Endothelial cell of umbilical vein (primary cell): ENCODE results near the gene EME2. TPM values are rescaled to one million over a fixed set of nuclear protein-coding genes. Genes with fewer than 3 reads are reported as not detected.

ENCODE experiments used
- BruUV-seq: library from RNA; stranded (reverse); fragments of 400-500 nt; replicated peaks from 2 replicates; lab custom pipeline; 2021; lab: Mats Ljungman, UMichigan
- CTCF ChIA-PET: fragments of 300-600, 350-600 bp; sonication (Branson Sonifier 250); formaldehyde crosslinking; loops from one replicate; lab custom pipeline; 2021; ENCODE audit warnings: antibody characterized with exemption, inconsistent platforms; lab: Charles Lee
- POLR2A ChIA-PET: fragments of 300-600, 350-600 bp; sonication (Branson Sonifier 250); formaldehyde crosslinking; loops from one replicate; lab custom pipeline; 2021; ENCODE audit warnings: antibody characterized with exemption, inconsistent platforms; lab: Charles Lee
- DNase-seq: peaks from one replicate; pipeline ENCODE4 v3.0.0-alpha.2; 2011; ENCODE audit warnings: low read depth, low spot score
- FAIRE-seq: peaks from 2 replicates; lab custom pipeline; 2011; peaks lifted over from hg19 to GRCh38; lab: Jason Lieb, UNC
- H2AFZ ChIP-seq: 2 replicates; pipeline ENCODE4 v1.6.0; 2012; ENCODE audit warnings: low read depth, low read length, control low read depth, inconsistent platforms
- H3K27ac ChIP-seq: 2 replicates; pipeline ENCODE4 v1.5.1; 2011; ENCODE audit warnings: low read depth, mild to moderate bottlenecking, control low read depth, low read length, moderate library complexity; ENCODE audit not compliant: insufficient read depth
- H3K27me3 ChIP-seq, 2 experiments: 2 replicates each; pipeline versions ENCODE4 v1.6.0 to v1.6.1; 2011; ENCODE audit warnings: low read length in 2 of 2, mixed read lengths in 1 of 2; ENCODE audit not compliant: control insufficient read depth in 2 of 2, insufficient read depth in 2 of 2
- H3K36me3 ChIP-seq, 2 experiments: 2 replicates in 1 of 2; 3 replicates in 1 of 2; pipeline ENCODE4 v1.5.1; 2011; ENCODE audit warnings: low read length in 2 of 2, mild to moderate bottlenecking in 1 of 2, moderate library complexity in 1 of 2; ENCODE audit not compliant: control insufficient read depth in 2 of 2, insufficient read depth in 2 of 2; ENCODE audit errors: extremely low read depth in 1 of 2
- H3K4me1 ChIP-seq: 3 replicates; pipeline ENCODE4 v1.5.1; 2011; ENCODE audit warnings: mild to moderate bottlenecking, low read length; ENCODE audit not compliant: control insufficient read depth, insufficient read depth; ENCODE audit errors: extremely low read depth
- H3K4me2 ChIP-seq: 2 replicates; pipeline ENCODE4 v1.6.1; 2011; ENCODE audit warnings: low read length, control low read depth, mixed read lengths; ENCODE audit not compliant: insufficient read depth
- H3K4me3 ChIP-seq, 3 experiments: fragments of 200-600 bp in 1 of 3; sonication (generic), shearing (Covaris generic) in 1 of 3; replicated peaks in 1 of 3; 2 replicates each; pipeline ENCODE4 v1.5.1; 2011 to 2016; ENCODE audit warnings: control low read depth in 3 of 3, low read length in 3 of 3, mild to moderate bottlenecking in 2 of 3, inconsistent platforms in 1 of 3, low read depth in 1 of 3, moderate library complexity in 1 of 3; ENCODE audit not compliant: insufficient read depth in 1 of 3
- H3K79me2 ChIP-seq: 2 replicates; pipeline ENCODE4 v1.6.0; 2012; ENCODE audit warnings: low read length, inconsistent platforms; ENCODE audit not compliant: control insufficient read depth, insufficient read depth
- H3K9ac ChIP-seq: replicated peaks from 2 replicates; pipeline ENCODE3; 2011; ENCODE audit warnings: low read length, control low read depth; ENCODE audit not compliant: insufficient read depth; ENCODE audit errors: extremely low read depth
- H3K9me1 ChIP-seq: replicated peaks from 3 replicates; pipeline ENCODE4 v1.6.0; 2011; ENCODE audit warnings: mild to moderate bottlenecking, low read length; ENCODE audit not compliant: control insufficient read depth, insufficient read depth; ENCODE audit errors: extremely low read depth
- H3K9me3 ChIP-seq: replicated peaks from 2 replicates; pipeline ENCODE4 v1.5.1; 2012; ENCODE audit warnings: low read length, inconsistent platforms; ENCODE audit not compliant: control insufficient read depth, insufficient read depth
- H4K20me1 ChIP-seq: replicated peaks from 2 replicates; pipeline ENCODE3; 2011; ENCODE audit warnings: mild to moderate bottlenecking, low read length; ENCODE audit not compliant: control insufficient read depth, insufficient read depth; ENCODE audit errors: extremely low read depth
- CTCF ChIP-seq, 2 donors: IDR thresholded peaks; 1 replicate in 1 of 2; 2 replicates in 1 of 2; pipeline ENCODE4 v1.5.1; 2011; ENCODE audit warnings: low read length in 2 of 2, mild to moderate bottlenecking in 2 of 2, moderate library complexity in 2 of 2, control low read depth in 1 of 2, inconsistent platforms in 1 of 2, low read depth in 1 of 2; ENCODE audit not compliant: insufficient read depth in 1 of 2; ENCODE audit errors: extremely low read depth in 1 of 2
- EZH2 ChIP-seq: IDR thresholded peaks from 2 replicates; pipeline ENCODE4 v1.6.1; 2012; ENCODE audit warnings: borderline replicate concordance, low read depth, mild to moderate bottlenecking, moderate library complexity, low read length, inconsistent platforms; ENCODE audit not compliant: severe bottlenecking
- FOS ChIP-seq: IDR thresholded peaks from 2 replicates; pipeline ENCODE4 v1.6.1; 2011; ENCODE audit warnings: mild to moderate bottlenecking, low read length, moderate library complexity, borderline replicate concordance; ENCODE audit not compliant: insufficient read depth
- GATA2 ChIP-seq: IDR thresholded peaks from 2 replicates; pipeline ENCODE4 v1.7.0; 2011; ENCODE audit warnings: low read depth, mild to moderate bottlenecking, moderate library complexity, mixed read lengths, low read length; ENCODE audit not compliant: insufficient read length, insufficient read depth
- JUN ChIP-seq: IDR thresholded peaks from 2 replicates; pipeline ENCODE4 v1.6.1; 2011; ENCODE audit warnings: borderline replicate concordance, low read depth; ENCODE audit not compliant: insufficient read length, insufficient read depth
- MAX ChIP-seq: IDR thresholded peaks from 2 replicates; pipeline ENCODE4 v1.6.1; 2011; ENCODE audit not compliant: insufficient read depth, insufficient read length
- MYC ChIP-seq: IDR thresholded peaks from one replicate; pipeline ENCODE4 v1.6.1; 2011; ENCODE audit warnings: mild to moderate bottlenecking, low read depth, low read length
- POLR2A ChIP-seq: IDR thresholded peaks from 2 replicates; pipeline ENCODE4 v1.6.1; 2012; ENCODE audit warnings: low read depth, mild to moderate bottlenecking, control low read depth, low read length
- POLR2AphosphoS5 ChIP-seq: IDR thresholded peaks from 2 replicates; pipeline ENCODE4 v1.6.1; 2012; ENCODE audit warnings: low read depth, mild to moderate bottlenecking, control low read depth, low read length, moderate library complexity; ENCODE audit not compliant: insufficient read depth
- dilution Hi-C: fragments of 300-500 bp; cut with MboI; formaldehyde crosslinking; loops from one replicate; pipeline ENCODE4 v1.15.0; 2019; ENCODE audit warnings: low sequenced_read_pairs; ENCODE audit not compliant: extremely low pct_ligation_motif_present
- intact Hi-C: fragments of 100-400 bp; cut with micrococcal nuclease; formaldehyde crosslinking; loops from one replicate; pipeline ENCODE4 v1.10.0; 2022
- polyA plus RNA-seq, 4 experiments: library from polyadenylated mRNA; depleted of rRNA in 3 of 4; stranded (reverse) in 3 of 4; unstranded in 1 of 4; fragments of >200 nt; gene quantifications; 2 replicates each; pipeline versions ENCODE4 v1.2.1 to v1.2.3, GENCODE V29; 2011 to 2012; ENCODE audit warnings: missing spikeins in 1 of 4
- total RNA-seq: library from RNA; stranded (reverse); gene quantifications from 2 replicates; pipeline ENCODE4 v1.2.3, GENCODE V29; 2021

The EME2 gene
- total and polyA plus RNA-seq, 2 donors (not counting 3 experiments of a cell fraction or from before 2014, with no cell fraction given) = 9.7 to 21.4 TPM

- Histone ChIP-seq H2AFZ (no peak overlapping the region), H3K4me1 (no peaks in the 10 kb centered on the region), H3K9ac (no peak overlapping the region), H3K36me3 (peaks cover 0 to 25% of the 10 kb centered on the region in 2 experiments), H3K27ac (no peak overlapping the region), H3K4me3 (no peak overlapping the region), H3K4me2 (no peak overlapping the region), H4K20me1 (no peaks in the 10 kb centered on the region), H3K79me2 (no peaks in the 10 kb centered on the region), H3K27me3 (no peaks in the 10 kb centered on the region), H3K9me1 (no peaks in the 10 kb centered on the region), H3K9me3 (no peaks in the 10 kb centered on the region)
- CTCF ChIA-PET = interaction anchor here (1.3 kb wide), 1 partner anchor 18 kb away, joined by 4 read pairs; no protein-coding TSS in a partner anchor
- POLR2A ChIA-PET = no interaction called here
- dilution Hi-C loops (no loop called here), intact Hi-C loops (no loop called here)
- FAIRE-seq = no peak
- no peak for DNase-seq
- TF ChIP-seq GATA2 (no peak), EZH2 (no peak), MYC (no peak), MAX (no peak), POLR2A (no peak), CTCF (IDR thresholded peaks at IDR 0.05; ENCODE audit: extremely low read depth in 1 of 2, insufficient read depth in 1 of 2, low read depth in 1 of 2, low read length in 2 of 2) (no peak), FOS (no peak), JUN (no peak), POLR2AphosphoS5 (no peak)
- no TSS peak for BruUV-seq
Measured at GRCh38 chr16:1741553-1742165, 31.0 kb upstream of the EME2 start.
